Osteoblast (primary cell): ENCODE measurements around the gene TMEM59. TPM values are rescaled to one million over a fixed set of nuclear protein-coding genes. Genes with fewer than 3 reads are reported as not detected.
A peak's percentile ranks its signal among the peaks of the same experiment; 100 is the strongest.

Source experiments
- DNase-seq: peaks from one replicate; pipeline ENCODE4 v3.0.0; 2011; ENCODE audit warnings: low spot score, mixed read lengths; ENCODE audit not compliant: insufficient read length; ENCODE audit errors: missing footprints
- H2AFZ ChIP-seq: 2 replicates; pipeline ENCODE4 v1.6.0; 2011; ENCODE audit warnings: mild to moderate bottlenecking, low read length
- H3K27ac ChIP-seq: 2 replicates; pipeline ENCODE4 v1.5.1; 2011; ENCODE audit warnings: mild to moderate bottlenecking, low read depth, low read length, moderate library complexity
- H3K27me3 ChIP-seq: 2 replicates; pipeline ENCODE4 v1.6.0; 2012; ENCODE audit warnings: mild to moderate bottlenecking, control low read depth, inconsistent platforms, low read length, moderate library complexity; ENCODE audit not compliant: insufficient read depth
- H3K36me3 ChIP-seq: 2 replicates; pipeline ENCODE4 v1.5.1; 2011; ENCODE audit warnings: mild to moderate bottlenecking, low read length, control low read depth, moderate library complexity; ENCODE audit not compliant: insufficient read depth
- H3K4me1 ChIP-seq: 2 replicates; pipeline ENCODE4 v1.5.1; 2011; ENCODE audit warnings: mild to moderate bottlenecking, low read length, control low read depth, moderate library complexity; ENCODE audit not compliant: insufficient read depth
- H3K4me2 ChIP-seq: 2 replicates; pipeline ENCODE4 v1.6.0; 2011; ENCODE audit warnings: mild to moderate bottlenecking, low read length; ENCODE audit not compliant: insufficient read depth
- H3K4me3 ChIP-seq: fragments of 200-600 bp; sonication (generic); 3 replicates; pipeline ENCODE4 v1.5.1; 2012; ENCODE audit warnings: mild to moderate bottlenecking, low read length, inconsistent platforms; ENCODE audit not compliant: insufficient read depth
- H3K79me2 ChIP-seq: 2 replicates; pipeline ENCODE4 v1.6.0; 2012; ENCODE audit warnings: mild to moderate bottlenecking, low read length, control low read depth, inconsistent platforms; ENCODE audit not compliant: insufficient read depth
- H3K9me3 ChIP-seq: 2 replicates; pipeline ENCODE4 v1.5.1; 2011; ENCODE audit warnings: low read depth, low read length, control low read depth
- H4K20me1 ChIP-seq: 2 replicates; pipeline ENCODE4 v1.6.0; 2012; ENCODE audit warnings: mild to moderate bottlenecking, low read length, control low read depth; ENCODE audit not compliant: insufficient read depth
- CTCF ChIP-seq: IDR thresholded peaks from 2 replicates; pipeline ENCODE4 v1.5.1; 2011; ENCODE audit warnings: mild to moderate bottlenecking, low read depth, low read length, moderate library complexity; ENCODE audit errors: extremely low read depth
- total RNA-seq: library from RNA; depleted of rRNA; stranded (reverse); fragments of >200 nt; gene quantifications from 2 replicates; pipeline ENCODE4 v1.2.3, GENCODE V29; 2012

TMEM59 gene
- total RNA-seq, 1 donor = 356 TPM

- peaks cover 35% of the 10 kb centered on the region for H3K27me3 ChIP-seq
- no peaks in the 10 kb centered on the region for H3K79me2 ChIP-seq
Measured at GRCh38 chr1:54013393-54014008, 39.5 kb downstream of the TMEM59 start.

GRCh38 chr1:54012863-54013262, 40.1 kb downstream of the TMEM59 start:
- H3K9me3 ChIP-seq = no peaks in the 10 kb centered on the region
- no peak for TF ChIP-seq CTCF
- no peaks in the 10 kb centered on the region for H3K79me2 ChIP-seq
- H3K27ac ChIP-seq = no peak overlapping the region
- H4K20me1 ChIP-seq = no peaks in the 10 kb centered on the region
- no peaks in the 10 kb centered on the region for H3K36me3 ChIP-seq
- no peak overlapping the region for H3K4me3 ChIP-seq
- no peak overlapping the region for H2AFZ ChIP-seq
- H3K27me3 ChIP-seq = peaks cover 33% of the 10 kb centered on the region
- DNase-seq = peak; percentile 72
- H3K4me2 ChIP-seq = no peak overlapping the region
- H3K4me1 ChIP-seq = no peaks in the 10 kb centered on the region

More at GRCh38 chr1:54013393-54014008, 39.5 kb downstream of the TMEM59 start:
- Histone ChIP-seq H3K9me3 (no peaks in the 10 kb centered on the region), H4K20me1 (no peaks in the 10 kb centered on the region), H3K36me3 (no peaks in the 10 kb centered on the region), H2AFZ (no peak overlapping the region), H3K4me1 (no peaks in the 10 kb centered on the region), H3K4me3 (no peak overlapping the region), H3K27ac (no peak overlapping the region), H3K4me2 (no peak overlapping the region)
- TF ChIP-seq CTCF = no peak
- DNase-seq = no peak

GRCh38 chr1:54012008-54012325, 41.0 kb downstream of the TMEM59 start:
- no peaks in the 10 kb centered on the region for H3K79me2 ChIP-seq
- no peaks in the 10 kb centered on the region for H3K9me3 ChIP-seq
- H3K27ac ChIP-seq = no peak overlapping the region
- H3K4me3 ChIP-seq = no peak overlapping the region
- H3K4me2 ChIP-seq = no peak overlapping the region
- H3K4me1 ChIP-seq = no peaks in the 10 kb centered on the region
- H4K20me1 ChIP-seq = no peaks in the 10 kb centered on the region
- no peaks in the 10 kb centered on the region for H3K36me3 ChIP-seq
- no peak for DNase-seq
- no peak for TF ChIP-seq CTCF
- peaks cover 31% of the 10 kb centered on the region for H3K27me3 ChIP-seq
- H2AFZ ChIP-seq = no peak overlapping the region

GRCh38 chr1:54011316-54012007, 41.5 kb downstream of the TMEM59 start:
- Histone ChIP-seq H3K27me3 (peaks cover 34% of the 10 kb centered on the region), H3K27ac (no peak overlapping the region), H3K4me3 (no peak overlapping the region), H4K20me1 (no peaks in the 10 kb centered on the region), H3K4me2 (no peak overlapping the region), H3K4me1 (no peaks in the 10 kb centered on the region), H3K9me3 (no peaks in the 10 kb centered on the region), H2AFZ (no peak overlapping the region), H3K36me3 (no peaks in the 10 kb centered on the region), H3K79me2 (no peaks in the 10 kb centered on the region)
- no peak for TF ChIP-seq CTCF
- peak; percentile 77 for DNase-seq
